Activated naive CD4-positive, alpha-beta T cell treated with anti-CD3 and anti-CD28 coated beads, Interleukin-2, amount 50 U/mL, for 16 hours (primary cell): ENCODE measurements around the gene MARCHF4.

ENCODE experiments used
- DNase-seq: peaks from one replicate; pipeline ENCODE4 v3.0.0-alpha.2; 2020

Gene MARCHF4

GRCh38 chr2:216348756-216349308 is 23.5 kb downstream of the MARCHF4 start:
- DNase-seq: no peak

GRCh38 chr2:216346781-216347180 is 25.5 kb downstream of the MARCHF4 start:
- no peak for DNase-seq

GRCh38 chr2:216345846-216346245 is 26.4 kb downstream of the MARCHF4 start:
- no peak for DNase-seq

- no peak for DNase-seq
Measured at GRCh38 chr2:216344950-216345300, 27.4 kb downstream of the MARCHF4 start.

GRCh38 chr2:216344206-216344949 is 27.9 kb downstream of the MARCHF4 start:
- DNase-seq: no peak

- DNase-seq: no peak
Measured at GRCh38 chr2:216343221-216343980, 28.9 kb downstream of the MARCHF4 start.

- no peak for DNase-seq
Measured at GRCh38 chr2:216341121-216341520, 31.2 kb downstream of the MARCHF4 start.

- no peak for DNase-seq
Measured at GRCh38 chr2:216340280-216340631, 32.0 kb downstream of the MARCHF4 start.

GRCh38 chr2:216339456-216340279 is 32.6 kb downstream of the MARCHF4 start:
- no peak for DNase-seq

GRCh38 chr2:216335252-216335651 is 37.0 kb downstream of the MARCHF4 start:
- DNase-seq: no peak

GRCh38 chr2:216328347-216328746 is 43.9 kb downstream of the MARCHF4 start:
- DNase-seq: no peak

GRCh38 chr2:216327447-216327935 is 44.8 kb downstream of the MARCHF4 start:
- DNase-seq: no peak
